HG02981 (cell line): ENCODE measurements around the gene ATL1.
A peak's percentile ranks its signal among the peaks of the same experiment; 100 is the strongest.

Experiments used
- ATAC-seq: cut with Tn5 transposase; IDR thresholded peaks from one replicate; pipeline ENCODE4 v1.9.1; 2021; ENCODE audit warnings: mild to moderate bottlenecking, moderate library complexity; ENCODE audit not compliant: unreplicated experiment

Gene ATL1

DNA sequence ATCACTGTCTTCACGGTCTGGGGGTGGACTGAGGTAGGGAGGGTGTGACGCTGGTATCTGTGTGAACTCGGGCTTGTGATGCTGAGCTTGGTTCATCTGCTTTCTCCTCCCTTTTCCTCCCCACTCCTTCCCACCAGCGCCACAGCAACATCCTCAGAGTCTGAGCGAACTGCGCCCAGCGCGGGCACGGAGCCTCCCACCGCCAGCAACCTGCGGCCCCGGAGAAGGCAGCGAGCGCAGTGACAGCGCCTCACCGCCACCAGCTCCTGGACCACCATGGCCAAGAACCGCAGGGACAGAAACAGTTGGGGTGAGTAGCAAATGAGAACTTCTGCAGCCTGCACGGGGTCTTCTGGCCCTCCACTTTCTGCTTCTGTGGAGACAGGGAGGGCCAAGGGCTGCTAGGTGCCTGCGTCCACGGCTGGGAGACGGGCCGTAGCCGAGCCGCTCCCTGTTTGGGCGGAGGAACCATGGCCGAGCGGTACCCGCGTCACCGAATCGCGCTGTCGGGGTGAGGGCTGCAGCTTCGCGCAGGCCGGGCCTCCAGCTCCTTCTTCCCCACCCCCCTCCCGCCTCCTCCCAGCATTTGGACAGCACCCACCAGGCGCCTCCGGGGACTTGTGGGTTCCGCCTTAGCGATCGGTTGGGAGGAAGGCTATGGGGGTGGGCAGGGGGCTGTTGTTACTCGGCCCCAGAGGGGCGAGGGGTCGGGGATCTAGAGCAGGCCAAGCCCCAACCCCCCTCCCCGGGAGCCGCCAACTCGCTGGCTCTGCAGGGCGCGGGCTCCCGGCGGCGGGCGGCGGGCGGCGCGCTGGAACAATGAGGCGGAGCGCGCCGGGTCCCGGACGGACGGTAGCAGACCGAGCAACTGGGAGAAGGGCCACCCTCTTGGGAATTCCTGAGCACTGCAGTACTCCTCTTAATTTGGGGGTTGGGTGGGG lies at the start of gene ATL1:
Gene ATL1, plus strand, starts transcription at position 156 of the 941 bp plus-strand sequence. Its CDS starts 121 bp downstream, at position 277.
- peak; percentile 45 for ATAC-seq

DNA sequence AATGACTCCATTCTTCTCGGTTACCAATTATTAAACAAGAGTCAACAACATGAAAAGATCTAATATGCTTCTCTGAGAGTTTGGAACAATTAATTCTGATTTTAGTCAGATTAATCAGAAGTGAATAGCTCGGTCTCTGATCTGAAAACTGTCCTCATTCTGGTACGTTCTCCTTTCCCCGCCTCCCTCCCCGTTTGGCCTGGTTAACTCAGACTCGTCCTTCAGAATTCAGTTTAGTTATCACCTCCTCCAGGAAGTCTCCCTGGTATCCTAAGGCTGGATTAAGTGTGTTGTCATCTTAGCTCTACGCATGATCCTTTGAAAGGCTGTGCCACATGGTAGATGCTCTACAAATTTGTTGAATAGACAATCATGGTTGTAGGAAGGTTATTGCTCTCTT lies 49.8 kb upstream of the ATL1 start:
- ATAC-seq = no peak

- ATAC-seq = no peak
Measured at GRCh38 chr14:50512463-50512862, 47.5 kb upstream of the ATL1 start.

DNA sequence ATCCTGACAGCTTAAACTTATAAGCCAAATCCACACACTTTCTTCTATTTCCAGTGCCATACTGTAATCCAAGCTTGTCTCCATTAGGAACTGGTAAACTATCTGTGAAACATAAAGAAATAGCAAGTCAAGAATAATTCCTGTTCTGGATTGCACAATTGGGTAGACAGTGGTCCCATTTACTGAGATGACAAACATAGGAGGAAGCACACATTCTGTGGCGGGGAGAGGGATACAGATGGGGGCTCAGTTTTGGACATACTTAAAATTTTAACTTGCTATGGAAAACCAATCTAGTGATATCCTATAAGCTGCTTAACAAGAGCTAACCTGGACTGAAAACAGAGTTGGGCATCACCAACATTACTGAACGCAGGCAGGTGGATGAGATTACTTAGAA lies 43.9 kb upstream of the ATL1 start:
- ATAC-seq = no peak

DNA sequence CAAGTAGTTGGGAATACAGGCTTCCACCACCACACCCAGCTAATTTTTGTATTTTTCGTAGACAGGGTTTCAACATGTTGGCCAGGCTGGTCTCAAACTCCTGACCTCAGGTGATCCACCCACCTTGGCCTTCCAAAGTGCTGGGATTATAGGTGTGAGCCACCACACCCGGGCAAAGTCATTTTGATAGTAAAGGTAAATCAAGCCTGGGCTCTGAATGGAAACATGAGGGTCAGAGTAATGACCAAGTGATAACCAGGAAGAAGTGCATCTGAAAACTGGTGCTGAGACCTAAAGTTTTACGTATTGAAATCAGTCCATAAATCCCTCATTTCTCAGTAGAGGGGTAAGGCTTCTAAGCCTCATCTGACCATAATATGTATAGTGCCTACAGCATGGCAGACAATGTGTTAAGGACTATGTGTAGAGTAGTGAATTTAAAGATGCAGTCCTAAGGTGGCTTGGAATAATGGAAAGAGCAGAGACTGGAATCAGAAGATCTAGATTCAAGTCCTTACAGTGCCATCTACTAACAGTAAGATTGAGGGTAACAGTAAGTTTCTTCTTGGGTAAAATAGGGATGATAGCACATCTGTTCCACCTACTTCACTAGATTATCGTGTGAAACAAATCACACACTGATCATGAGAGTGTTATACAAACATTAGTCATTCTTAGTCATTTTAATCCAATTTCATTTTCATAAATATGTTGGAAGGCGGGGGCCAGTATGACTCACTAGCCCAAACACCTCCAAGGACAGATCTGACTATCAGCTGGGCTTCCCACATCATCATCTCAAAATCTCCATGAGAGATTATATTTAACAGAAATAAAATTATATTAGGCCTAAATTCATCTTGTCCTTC lies 38.8 kb upstream of the ATL1 start:
- peak; percentile 70 for ATAC-seq

DNA sequence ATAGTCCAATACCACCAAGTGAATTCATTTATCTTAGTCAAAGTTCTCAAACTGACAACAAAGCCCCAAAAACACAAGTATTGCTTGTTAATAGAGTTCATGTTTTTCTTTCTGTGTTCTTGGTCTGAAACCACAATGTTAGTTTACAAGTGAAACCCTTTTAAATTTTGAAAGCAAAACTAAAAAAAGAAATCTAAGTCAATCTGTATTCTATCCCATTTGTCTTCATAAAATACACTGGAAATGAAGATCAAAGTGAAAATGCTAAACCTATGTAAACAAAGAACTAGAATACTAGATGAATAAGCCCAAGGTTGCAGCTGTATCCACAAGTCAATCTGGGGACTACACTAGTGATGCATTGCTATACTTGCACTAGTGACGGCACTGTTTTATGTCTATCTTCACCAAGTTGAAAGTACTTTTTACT lies 38.0 kb upstream of the ATL1 start:
- peak; percentile 66 for ATAC-seq

DNA sequence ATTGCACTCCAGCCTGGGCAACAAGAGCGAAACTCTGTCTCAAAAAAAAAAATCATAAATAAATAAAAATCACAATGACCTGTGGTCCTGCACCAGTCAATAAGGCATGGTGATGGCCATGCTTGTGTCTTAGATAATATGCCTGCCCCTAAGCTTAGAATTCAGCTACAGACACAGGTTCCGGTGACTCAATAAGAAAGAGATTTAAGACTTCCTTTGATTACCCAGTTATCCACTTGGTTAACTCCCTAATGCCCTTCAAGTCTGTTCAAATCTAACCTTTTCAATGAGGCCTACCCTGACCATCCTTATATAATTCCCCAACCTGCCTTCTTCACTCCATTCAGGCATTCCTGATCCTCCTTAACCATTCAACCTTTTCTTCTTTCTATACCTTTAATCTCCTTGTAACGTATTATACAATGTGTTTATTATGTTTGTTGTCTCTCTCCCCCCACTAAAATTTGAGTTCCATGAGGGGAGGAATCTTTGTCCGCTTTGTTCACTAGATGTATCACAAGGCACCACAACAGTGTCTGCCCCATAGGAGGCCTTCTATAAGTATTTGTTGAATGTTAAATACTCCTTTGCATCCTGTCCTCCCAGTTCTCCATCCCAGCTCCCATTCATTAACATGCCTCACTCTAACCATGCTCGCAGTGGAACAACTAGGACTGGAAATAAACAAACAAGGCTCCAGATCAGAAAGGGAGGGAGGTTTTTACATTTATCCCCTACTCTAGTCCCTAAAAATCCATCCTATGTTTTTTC lies 36.5 kb upstream of the ATL1 start:
- ATAC-seq = no peak

- ATAC-seq = no peak
Measured at GRCh38 chr14:50524060-50524459, 35.9 kb upstream of the ATL1 start.

DNA sequence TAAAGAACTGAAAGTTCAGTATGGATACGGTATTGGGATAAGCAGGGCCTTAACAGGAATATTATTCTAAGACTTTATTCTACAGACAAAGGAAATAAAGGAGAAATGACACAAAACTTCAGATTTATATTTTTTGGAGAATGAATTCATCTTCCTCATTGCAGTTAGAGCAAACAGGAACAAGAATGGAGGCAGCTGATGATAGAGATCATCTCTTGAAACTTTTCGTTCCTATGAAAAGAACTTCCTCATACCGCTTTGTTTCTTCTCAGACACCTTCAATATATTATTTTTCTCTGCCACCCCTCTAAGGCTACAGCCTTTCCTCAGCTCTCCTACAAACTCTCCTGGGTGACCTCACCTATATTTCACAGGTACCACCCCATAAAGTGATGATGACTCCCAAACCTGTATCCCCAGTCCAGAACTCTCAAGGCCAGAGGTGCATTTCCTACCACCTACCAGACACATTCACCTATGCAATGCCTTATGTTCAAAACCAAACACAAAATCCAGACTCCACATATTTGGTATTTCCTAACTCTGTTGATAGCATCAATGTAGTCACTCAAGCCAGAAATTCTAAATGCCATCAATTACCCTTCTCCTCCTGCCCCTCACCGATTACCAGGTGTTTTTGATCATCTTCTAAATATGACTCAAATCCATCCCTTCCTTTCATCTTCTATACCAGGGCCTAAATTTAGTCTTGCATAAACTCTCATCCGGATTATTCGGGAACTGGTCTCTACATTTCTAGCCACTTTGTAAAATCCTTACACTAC lies 35.0 kb upstream of the ATL1 start:
- ATAC-seq = no peak

DNA sequence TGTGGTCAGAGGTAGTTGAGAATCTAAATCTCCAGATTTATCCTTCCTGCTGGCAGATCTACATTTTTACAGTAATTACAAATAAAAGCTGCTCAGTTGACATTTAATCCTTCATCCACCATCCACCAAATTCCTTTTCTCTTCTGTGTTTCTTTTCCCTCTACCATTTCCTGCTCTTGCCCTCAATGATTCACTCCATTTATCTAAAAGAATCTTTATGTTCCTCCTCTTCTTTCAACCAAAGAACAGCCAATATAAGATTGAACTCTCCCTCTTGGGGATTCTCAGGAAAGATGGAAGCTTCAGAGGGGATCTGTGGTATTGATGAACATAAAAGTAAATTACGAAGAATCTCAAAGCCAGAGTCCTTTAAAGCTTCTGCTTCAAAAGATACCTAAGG lies 31.9 kb upstream of the ATL1 start:
- ATAC-seq = no peak

- no peak for ATAC-seq
Measured at GRCh38 chr14:50529288-50530179, 30.4 kb upstream of the ATL1 start.

- no peak for ATAC-seq
Measured at GRCh38 chr14:50530358-50530757, 29.6 kb upstream of the ATL1 start.

- ATAC-seq = no peak
Measured at GRCh38 chr14:50530794-50531365, 29.1 kb upstream of the ATL1 start.

GRCh38 chr14:50531595-50532501 lies 28.1 kb upstream of the ATL1 start:
- peak; percentile 15 for ATAC-seq

DNA sequence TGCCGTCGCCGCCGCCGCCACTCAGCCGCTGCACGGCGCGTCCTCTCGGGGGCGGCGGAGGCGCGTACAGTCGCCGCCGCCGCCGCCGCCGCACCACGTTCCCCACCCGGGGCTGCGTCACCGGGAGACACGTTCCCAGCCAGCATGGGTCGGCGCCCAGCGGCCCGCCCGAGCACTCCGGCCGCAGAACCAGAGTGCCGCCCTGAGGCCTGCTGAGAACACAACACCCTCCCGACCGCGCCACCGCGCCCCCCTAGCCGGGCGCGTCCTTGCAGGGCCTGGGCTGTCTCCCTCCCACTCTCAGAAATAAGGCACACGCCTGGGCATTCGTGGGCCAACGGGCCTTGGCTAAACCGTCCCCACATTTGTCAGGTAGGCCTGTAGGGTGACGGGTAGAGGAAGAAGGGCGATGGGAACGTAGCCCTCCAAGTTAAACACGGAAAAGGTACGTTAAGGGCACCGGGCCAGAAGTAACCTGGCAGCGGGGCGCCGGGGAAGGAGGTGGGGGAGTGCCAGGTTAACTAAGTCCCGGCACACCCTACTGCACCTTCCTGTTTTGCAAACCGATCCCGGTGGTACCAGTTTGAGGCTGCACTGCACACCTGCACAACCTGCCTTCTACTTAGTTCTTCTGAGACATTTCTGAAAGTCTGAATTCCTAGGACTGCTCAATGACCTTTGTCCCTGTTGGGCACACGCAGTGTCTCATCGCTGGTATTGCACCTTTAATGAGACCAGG lies 27.3 kb upstream of the ATL1 start, which contains the start of gene MAP4K5:
Gene MAP4K5, minus strand, starts transcription at position 68 of the 739 bp plus-strand sequence. CDS start 520 bp downstream, outside the sequence.
- ATAC-seq = peak; percentile 95

- no peak for ATAC-seq
Measured at GRCh38 chr14:50533241-50533705, 26.7 kb upstream of the ATL1 start.

GRCh38 chr14:50533806-50534205 lies 26.1 kb upstream of the ATL1 start:
- ATAC-seq = no peak
